ENCODE data around the gene SLCO1B3.

Gene SLCO1B3

GRCh38 chr12:20805921-20806320, 4.6 kb upstream of the SLCO1B3 start:
- H3K27ac ChIP-seq: no peak overlapping the region
- no peak for TF ChIP-seq CTCF (conservative IDR thresholded peaks at IDR 0.05)

GRCh38 chr12:20807192-20808080, 3.1 kb upstream of the SLCO1B3 start:
- TF ChIP-seq CTCF (conservative IDR thresholded peaks at IDR 0.05): no peak

GRCh38 chr12:20808521-20808920, 2.0 kb upstream of the SLCO1B3 start:
- no peak for TF ChIP-seq CTCF (conservative IDR thresholded peaks at IDR 0.05)
- H3K27ac ChIP-seq: no peak overlapping the region

More at GRCh38 chr12:20807192-20808080, 3.1 kb upstream of the SLCO1B3 start:
- H3K27ac ChIP-seq: no peak overlapping the region

GRCh38 chr12:20815574-20815973, 5.1 kb downstream of the SLCO1B3 start:
- H3K27ac ChIP-seq: no peak overlapping the region
- TF ChIP-seq CTCF (conservative IDR thresholded peaks at IDR 0.05): no peak

- no peak overlapping the region for H3K27ac ChIP-seq
- TF ChIP-seq CTCF (conservative IDR thresholded peaks at IDR 0.05): no peak
These were observed 11.9 kb downstream of the SLCO1B3 start for GRCh38 chr12:20822415-20822814.

GRCh38 chr12:20822925-20823324, 12.4 kb downstream of the SLCO1B3 start:
- no peak overlapping the region for H3K27ac ChIP-seq
- TF ChIP-seq CTCF (conservative IDR thresholded peaks at IDR 0.05): no peak

GRCh38 chr12:20829919-20830318, 19.4 kb downstream of the SLCO1B3 start:
- TF ChIP-seq CTCF (conservative IDR thresholded peaks at IDR 0.05): no peak

More at GRCh38 chr12:20829919-20830318, 19.4 kb downstream of the SLCO1B3 start:
- H3K27ac ChIP-seq: peak overlapping the region; percentile 21; the same call in 1 of the 2 replicates
